OCI-M2 (cell line): Measurements from ENCODE around the gene RPS15.

Experiments used
- DNase-seq: peaks from one replicate; lab custom pipeline; 2025; ENCODE audit not compliant: unreplicated experiment; lab: John Stamatoyannopoulos, UW

RPS15 gene

GRCh38 chr19:1438035-1438932, at the start of gene RPS15:
RPS15 (plus strand) TSS chr19:1438396; CDS start chr19:1438426, 30 bp downstream.
- no peak for DNase-seq

- DNase-seq: no peak
These were observed 49.6 kb upstream of the RPS15 start for GRCh38 chr19:1388637-1389026.

GRCh38 chr19:1389033-1389940, 48.9 kb upstream of the RPS15 start:
- DNase-seq: no peak

- DNase-seq: no peak
These were observed 47.2 kb upstream of the RPS15 start for GRCh38 chr19:1390890-1391423.

- DNase-seq: no peak
These were observed 45.8 kb upstream of the RPS15 start for GRCh38 chr19:1392407-1392806.

- DNase-seq: no peak
These were observed 45.2 kb upstream of the RPS15 start for GRCh38 chr19:1392939-1393530.

- no peak for DNase-seq
These were observed 44.4 kb upstream of the RPS15 start for GRCh38 chr19:1393841-1394240.

- DNase-seq: no peak
These were observed 43.7 kb upstream of the RPS15 start for GRCh38 chr19:1394252-1395193.

- no peak for DNase-seq
These were observed 42.8 kb upstream of the RPS15 start for GRCh38 chr19:1395194-1396018.

GRCh38 chr19:1396019-1396767, 42.0 kb upstream of the RPS15 start:
- no peak for DNase-seq

- DNase-seq: no peak
These were observed 41.2 kb upstream of the RPS15 start for GRCh38 chr19:1396768-1397679.

- no peak for DNase-seq
These were observed 40.4 kb upstream of the RPS15 start for GRCh38 chr19:1397838-1398237.

- DNase-seq: no peak
These were observed 39.1 kb upstream of the RPS15 start for GRCh38 chr19:1399079-1399478.

- no peak for DNase-seq
These were observed 38.5 kb upstream of the RPS15 start for GRCh38 chr19:1399745-1400144.

GRCh38 chr19:1400281-1401137, 37.7 kb upstream of the RPS15 start:
- no peak for DNase-seq

- no peak for DNase-seq
These were observed 36.9 kb upstream of the RPS15 start, which contains the start of gene GAMT for GRCh38 chr19:1401138-1401888. GAMT (minus strand) TSS chr19:1401542; CDS start chr19:1401476, 66 bp downstream.
